Uterus (tissue), 4 donors: Measurements from ENCODE around the gene BLCAP. TPM values are rescaled to one million over a fixed set of nuclear protein-coding genes. Genes with fewer than 3 reads are reported as not detected.

ENCODE experiments used
- DNase-seq, 2 donors: peaks; one replicate each; pipeline ENCODE4 v3.0.0-alpha.2; 2019 to 2020
- H3K27ac ChIP-seq, 2 donors: fragments of 200-600 bp; sonication (generic); 1 replicate in 1 of 2; 2 replicates in 1 of 2; pipeline ENCODE4 v1.5.1; 2016 to 2018
- H3K27me3 ChIP-seq, 2 donors: fragments of 200-600 bp; sonication (generic); one replicate each; pipeline ENCODE4 v1.5.1; 2018 to 2019; ENCODE audit warnings: control low read depth in 1 of 2
- H3K36me3 ChIP-seq, 2 donors: fragments of 200-600 bp; sonication (generic); one replicate each; pipeline ENCODE4 v1.5.1; 2019; ENCODE audit warnings: control low read depth in 1 of 2
- H3K4me1 ChIP-seq, 2 donors: fragments of 200-600 bp; sonication (generic); one replicate each; pipeline ENCODE4 v1.5.1; 2018 to 2019; ENCODE audit warnings: control low read depth in 1 of 2
- H3K4me3 ChIP-seq, 2 donors: fragments of 200-600 bp; sonication (generic); 1 replicate in 1 of 2; 2 replicates in 1 of 2; pipeline ENCODE4 v1.5.1; 2018 to 2019; ENCODE audit warnings: mild to moderate bottlenecking in 1 of 2
- H3K9me3 ChIP-seq, 2 donors: fragments of 200-600 bp; sonication (generic); one replicate each; pipeline ENCODE4 v1.5.1; 2019; ENCODE audit warnings: control low read depth in 1 of 2
- POLR2A ChIP-seq, 2 donors: fragments of 450-650 bp; IDR thresholded peaks; one replicate each; pipeline ENCODE4 v1.6.1; 2016; ENCODE audit warnings: antibody characterized with exemption in 2 of 2, mild to moderate bottlenecking in 1 of 2, moderate library complexity in 1 of 2
- intact Hi-C: fragments of 100-400 bp; cut with DNase I; formaldehyde crosslinking; loops from one replicate; pipeline ENCODE4 v1.15.1; 2023; ENCODE audit warnings: low total_unique reads
- total RNA-seq, 4 donors: library from RNA; depleted of rRNA in 3 of 4; stranded (reverse); fragments of >200 nt in 3 of 4; gene quantifications; one replicate each; pipeline versions ENCODE4 v1.1.0 to v1.2.4, GENCODE V29; 2014 to 2023
- TF ChIP-seq, protein P1 (sequence below), 4 experiments: fragments of 200-600 bp in 2 of 4; fragments of 450-650 bp in 2 of 4; sonication (generic) in 2 of 4; IDR thresholded peaks; one replicate each; pipeline ENCODE4 v1.5.1; 2016 to 2019; ENCODE audit warnings: antibody characterized with exemption in 4 of 4, mild to moderate bottlenecking in 2 of 4, moderate library complexity in 1 of 4
- donor health status: DM: yes; HTN: yes; CAD: no.

BLCAP gene
- total RNA-seq, 4 donors from 2014 or later, result 16.4 to 62.9 (median 37.7) TPM

DNA sequence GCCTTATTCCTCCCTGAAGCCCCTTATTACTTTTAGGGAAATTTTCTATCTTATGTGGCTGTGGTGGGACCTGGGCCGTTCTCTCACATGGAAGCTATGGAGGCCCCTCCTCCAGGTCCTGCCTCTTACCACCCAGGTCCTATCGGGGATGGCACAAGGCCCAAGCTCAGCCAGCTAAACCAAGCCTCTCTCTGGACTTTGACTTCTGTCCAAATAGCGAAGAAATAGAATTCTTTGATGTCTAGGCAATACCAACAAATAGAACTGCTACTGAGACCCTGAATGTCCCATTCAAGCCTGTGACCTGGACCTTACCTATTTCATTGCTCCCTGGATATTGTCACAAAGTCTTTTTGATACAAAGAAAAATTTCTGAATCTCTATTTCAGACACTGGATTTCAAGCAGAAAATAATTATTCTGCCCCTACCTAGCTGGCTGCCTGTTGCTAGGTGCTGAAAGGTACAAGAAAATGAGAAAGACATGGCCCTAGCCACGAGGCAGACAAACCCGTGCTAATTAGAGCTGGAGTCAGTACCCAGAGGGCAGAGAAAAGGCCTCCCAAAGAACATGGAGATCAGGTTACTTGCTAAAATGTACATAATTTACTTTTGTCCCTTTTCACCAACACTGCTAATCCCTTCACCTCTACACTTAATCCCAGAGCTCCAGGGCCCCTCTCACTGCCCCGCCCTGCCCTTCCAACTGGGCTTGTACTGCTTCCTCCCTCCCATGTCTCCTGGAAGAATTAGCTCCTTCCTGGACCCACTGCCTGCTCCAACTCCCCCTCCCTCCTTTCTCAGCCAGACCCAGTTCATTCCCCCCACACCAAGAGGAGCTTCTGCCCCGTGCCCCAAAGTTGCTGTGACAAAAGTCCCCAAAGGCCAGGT lies 22.2 kb downstream of the BLCAP start:
- no peaks in the 10 kb centered on the region for H3K36me3 ChIP-seq
- no peak overlapping the region for H3K27ac ChIP-seq
- H3K4me1 ChIP-seq, result no peaks in the 10 kb centered on the region
- intact Hi-C loops, result no loop called here
- no peak overlapping the region for H3K4me3 ChIP-seq
- no peaks in the 10 kb centered on the region for H3K9me3 ChIP-seq
- no peaks in the 10 kb centered on the region for H3K27me3 ChIP-seq
- TF ChIP-seq POLR2A (IDR thresholded peaks at IDR 0.05), result no peak
- DNase-seq, result no peak

- intact Hi-C loops, result no loop called here
- Histone ChIP-seq H3K4me1 (no peaks in the 10 kb centered on the region), H3K9me3 (no peaks in the 10 kb centered on the region), H3K27me3 (no peaks in the 10 kb centered on the region), H3K36me3 (no peaks in the 10 kb centered on the region), H3K27ac (no peak overlapping the region), H3K4me3 (no peak overlapping the region)
- no peak for DNase-seq
- TF ChIP-seq, protein P1, sequence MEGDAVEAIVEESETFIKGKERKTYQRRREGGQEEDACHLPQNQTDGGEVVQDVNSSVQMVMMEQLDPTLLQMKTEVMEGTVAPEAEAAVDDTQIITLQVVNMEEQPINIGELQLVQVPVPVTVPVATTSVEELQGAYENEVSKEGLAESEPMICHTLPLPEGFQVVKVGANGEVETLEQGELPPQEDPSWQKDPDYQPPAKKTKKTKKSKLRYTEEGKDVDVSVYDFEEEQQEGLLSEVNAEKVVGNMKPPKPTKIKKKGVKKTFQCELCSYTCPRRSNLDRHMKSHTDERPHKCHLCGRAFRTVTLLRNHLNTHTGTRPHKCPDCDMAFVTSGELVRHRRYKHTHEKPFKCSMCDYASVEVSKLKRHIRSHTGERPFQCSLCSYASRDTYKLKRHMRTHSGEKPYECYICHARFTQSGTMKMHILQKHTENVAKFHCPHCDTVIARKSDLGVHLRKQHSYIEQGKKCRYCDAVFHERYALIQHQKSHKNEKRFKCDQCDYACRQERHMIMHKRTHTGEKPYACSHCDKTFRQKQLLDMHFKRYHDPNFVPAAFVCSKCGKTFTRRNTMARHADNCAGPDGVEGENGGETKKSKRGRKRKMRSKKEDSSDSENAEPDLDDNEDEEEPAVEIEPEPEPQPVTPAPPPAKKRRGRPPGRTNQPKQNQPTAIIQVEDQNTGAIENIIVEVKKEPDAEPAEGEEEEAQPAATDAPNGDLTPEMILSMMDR (IDR thresholded peaks at IDR 0.05), result no peak
- no peak for TF ChIP-seq POLR2A (IDR thresholded peaks at IDR 0.05)
These were observed 23.1 kb downstream of the BLCAP start for GRCh38 chr20:37504404-37505096.

DNA sequence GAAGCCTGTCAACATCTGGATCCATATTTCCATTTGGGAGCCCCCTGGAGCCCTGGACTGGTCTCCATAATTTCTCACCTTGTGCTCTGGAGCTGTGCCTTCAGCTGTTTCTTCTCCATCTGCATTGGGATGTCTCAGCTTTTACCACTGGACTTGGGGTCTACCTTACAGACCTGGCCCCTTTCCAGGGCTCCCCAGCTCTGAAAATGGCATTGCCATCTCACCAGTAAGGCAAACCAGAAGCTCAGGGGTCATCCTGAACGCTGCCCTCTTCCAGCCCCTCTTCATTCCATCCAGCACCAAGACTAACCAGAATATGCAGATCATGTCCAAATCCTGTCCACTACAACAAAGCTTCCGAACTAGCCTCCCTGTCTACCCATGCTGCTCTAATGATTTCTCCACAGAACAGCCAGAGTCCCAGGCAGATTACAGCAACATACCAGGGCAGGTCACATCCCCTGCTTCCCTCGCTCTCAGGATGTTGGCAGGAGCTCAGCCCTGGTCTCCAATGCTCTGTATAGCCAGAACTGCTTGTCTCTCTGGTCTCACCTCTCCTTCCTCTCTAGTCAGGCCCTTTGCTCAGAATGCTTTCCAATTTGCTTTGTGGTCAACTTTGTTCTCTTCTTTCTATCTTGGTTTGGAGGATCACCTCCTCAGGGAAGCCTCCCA lies 24.3 kb downstream of the BLCAP start:
- H3K27me3 ChIP-seq, result no peaks in the 10 kb centered on the region
- H3K9me3 ChIP-seq, result no peaks in the 10 kb centered on the region
- H3K36me3 ChIP-seq, result no peaks in the 10 kb centered on the region
- no peak for TF ChIP-seq POLR2A (IDR thresholded peaks at IDR 0.05)
- TF ChIP-seq, protein P1 (IDR thresholded peaks at IDR 0.05), result no peak
- no peak overlapping the region for H3K4me3 ChIP-seq
- no peaks in the 10 kb centered on the region for H3K4me1 ChIP-seq
- intact Hi-C loops, result no loop called here
- H3K27ac ChIP-seq, result no peak overlapping the region
- no peak for DNase-seq

- Histone ChIP-seq H3K36me3 (no peaks in the 10 kb centered on the region), H3K27me3 (no peaks in the 10 kb centered on the region), H3K9me3 (no peaks in the 10 kb centered on the region), H3K27ac (no peak overlapping the region), H3K4me3 (no peak overlapping the region), H3K4me1 (no peaks in the 10 kb centered on the region)
- intact Hi-C loops, result no loop called here
- no peak for TF ChIP-seq POLR2A (IDR thresholded peaks at IDR 0.05)
- TF ChIP-seq, protein P1 (IDR thresholded peaks at IDR 0.05), result no peak
- no peak for DNase-seq
These were observed 25.0 kb downstream of the BLCAP start for GRCh38 chr20:37502654-37503053.

- Histone ChIP-seq H3K4me3 (no peak overlapping the region), H3K27ac (no peak overlapping the region), H3K4me1 (no peaks in the 10 kb centered on the region), H3K9me3 (no peaks in the 10 kb centered on the region), H3K36me3 (no peaks in the 10 kb centered on the region), H3K27me3 (no peaks in the 10 kb centered on the region)
- no peak for TF ChIP-seq POLR2A (IDR thresholded peaks at IDR 0.05)
- TF ChIP-seq, protein P1 (IDR thresholded peaks at IDR 0.05), result no peak
- intact Hi-C loops, result no loop called here
- DNase-seq, result no peak
These were observed 25.7 kb downstream of the BLCAP start for GRCh38 chr20:37501940-37502339.
